ENCODE results near the gene PTPRM. TPM values are rescaled to one million over a fixed set of nuclear protein-coding genes. Genes with fewer than 3 reads are reported as not detected.

PTPRM gene
- total and polyA plus RNA-seq, 2 of the 8 experiments (the other 6 are each of a cell fraction or from before 2014, with no cell fraction given), result 4.1 to 7.0 TPM

GRCh38 chr18:8153887-8154583 is 586.9 kb downstream of the PTPRM start (continued):
- TF ChIP-seq CHD7 (IDR thresholded peaks at IDR 0.05; ENCODE audit: insufficient replicate concordance, low read length), result no peak
- TF ChIP-seq ASH2L (IDR thresholded peaks at IDR 0.05; ENCODE audit: low read length), result no peak
- TF ChIP-seq SP1 (IDR thresholded peaks at IDR 0.05; ENCODE audit: low read depth, low read length), result no peak
- TF ChIP-seq TCF12 (IDR thresholded peaks at IDR 0.05; ENCODE audit: low read depth, low read length), result no peak
